AG09319 (cell line): ENCODE results near the gene MST1.
A peak's percentile ranks its signal among the peaks of the same experiment; 100 is the strongest.

Source experiments
- DNase-seq: peaks from one replicate; pipeline ENCODE4 v3.0.0-alpha.2; 2010; ENCODE audit warnings: low read depth; ENCODE audit errors: extremely low read depth
- TF ChIP-seq, protein P1 (sequence below): IDR thresholded peaks from 2 replicates; pipeline ENCODE4 v1.5.1; 2011; ENCODE audit warnings: low read depth, mild to moderate bottlenecking, inconsistent platforms, low read length, moderate library complexity

MST1 gene

DNA sequence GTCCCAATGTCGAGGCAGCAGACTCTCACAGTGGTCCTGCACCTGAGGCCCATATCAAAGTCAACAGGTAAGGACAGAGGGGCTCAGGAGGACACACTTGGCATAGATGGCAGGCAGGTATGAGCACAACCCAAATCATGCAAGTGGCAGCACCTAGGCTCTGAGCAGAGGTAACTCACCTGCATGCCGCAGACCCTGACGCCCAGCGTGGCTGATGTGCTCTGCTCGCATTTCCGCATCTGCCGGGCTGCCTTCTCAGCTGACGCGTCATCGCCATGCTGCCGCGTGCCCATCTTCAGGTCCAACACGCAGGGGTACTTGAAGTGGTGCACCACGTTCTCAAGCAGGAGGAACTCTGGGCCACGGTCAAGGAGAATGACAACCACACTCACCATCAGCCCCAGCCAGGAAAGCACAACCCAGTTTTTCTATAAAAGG, 38.7 kb upstream of the MST1 start:
- TF ChIP-seq, protein P1, sequence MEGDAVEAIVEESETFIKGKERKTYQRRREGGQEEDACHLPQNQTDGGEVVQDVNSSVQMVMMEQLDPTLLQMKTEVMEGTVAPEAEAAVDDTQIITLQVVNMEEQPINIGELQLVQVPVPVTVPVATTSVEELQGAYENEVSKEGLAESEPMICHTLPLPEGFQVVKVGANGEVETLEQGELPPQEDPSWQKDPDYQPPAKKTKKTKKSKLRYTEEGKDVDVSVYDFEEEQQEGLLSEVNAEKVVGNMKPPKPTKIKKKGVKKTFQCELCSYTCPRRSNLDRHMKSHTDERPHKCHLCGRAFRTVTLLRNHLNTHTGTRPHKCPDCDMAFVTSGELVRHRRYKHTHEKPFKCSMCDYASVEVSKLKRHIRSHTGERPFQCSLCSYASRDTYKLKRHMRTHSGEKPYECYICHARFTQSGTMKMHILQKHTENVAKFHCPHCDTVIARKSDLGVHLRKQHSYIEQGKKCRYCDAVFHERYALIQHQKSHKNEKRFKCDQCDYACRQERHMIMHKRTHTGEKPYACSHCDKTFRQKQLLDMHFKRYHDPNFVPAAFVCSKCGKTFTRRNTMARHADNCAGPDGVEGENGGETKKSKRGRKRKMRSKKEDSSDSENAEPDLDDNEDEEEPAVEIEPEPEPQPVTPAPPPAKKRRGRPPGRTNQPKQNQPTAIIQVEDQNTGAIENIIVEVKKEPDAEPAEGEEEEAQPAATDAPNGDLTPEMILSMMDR = no peak
- no peak for DNase-seq

DNA sequence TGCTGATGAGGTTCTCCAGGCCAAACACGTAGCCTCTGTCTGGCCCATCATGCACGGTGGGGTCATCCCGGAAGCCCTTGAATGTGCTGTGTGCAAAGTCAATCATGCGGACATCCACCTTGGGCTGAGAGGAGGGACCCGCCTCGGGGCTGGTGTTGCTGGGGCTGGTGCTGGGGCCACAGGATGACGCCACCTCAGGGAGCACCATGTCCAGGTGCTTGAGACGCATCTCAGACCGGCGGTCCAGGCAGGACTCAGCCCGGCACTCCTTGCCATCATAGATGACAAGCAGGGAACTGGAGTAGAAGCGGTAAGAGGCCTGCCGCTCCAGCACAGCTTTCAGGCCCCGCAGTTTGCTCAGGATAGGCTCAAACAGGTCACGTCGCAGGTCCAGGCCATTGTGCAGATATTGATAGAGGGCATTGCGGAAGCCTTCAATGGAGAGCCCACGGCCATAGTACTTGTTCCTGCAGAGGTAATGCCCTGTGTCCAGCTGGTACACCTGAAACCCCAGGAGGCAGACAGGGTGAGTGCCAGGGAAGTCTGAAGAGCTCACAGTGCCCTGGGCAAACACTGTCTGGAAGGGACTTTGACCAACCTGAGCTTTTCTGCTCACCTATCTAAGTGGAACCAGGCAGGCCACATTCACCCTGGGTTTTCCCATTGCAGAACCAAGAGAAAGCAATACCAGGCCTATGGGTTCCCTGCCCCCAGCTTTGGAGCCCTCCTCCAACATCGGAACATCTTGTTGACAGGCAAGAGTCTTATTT, 38.1 kb upstream of the MST1 start:
- TF ChIP-seq, protein P1 = no peak
- no peak for DNase-seq

DNA sequence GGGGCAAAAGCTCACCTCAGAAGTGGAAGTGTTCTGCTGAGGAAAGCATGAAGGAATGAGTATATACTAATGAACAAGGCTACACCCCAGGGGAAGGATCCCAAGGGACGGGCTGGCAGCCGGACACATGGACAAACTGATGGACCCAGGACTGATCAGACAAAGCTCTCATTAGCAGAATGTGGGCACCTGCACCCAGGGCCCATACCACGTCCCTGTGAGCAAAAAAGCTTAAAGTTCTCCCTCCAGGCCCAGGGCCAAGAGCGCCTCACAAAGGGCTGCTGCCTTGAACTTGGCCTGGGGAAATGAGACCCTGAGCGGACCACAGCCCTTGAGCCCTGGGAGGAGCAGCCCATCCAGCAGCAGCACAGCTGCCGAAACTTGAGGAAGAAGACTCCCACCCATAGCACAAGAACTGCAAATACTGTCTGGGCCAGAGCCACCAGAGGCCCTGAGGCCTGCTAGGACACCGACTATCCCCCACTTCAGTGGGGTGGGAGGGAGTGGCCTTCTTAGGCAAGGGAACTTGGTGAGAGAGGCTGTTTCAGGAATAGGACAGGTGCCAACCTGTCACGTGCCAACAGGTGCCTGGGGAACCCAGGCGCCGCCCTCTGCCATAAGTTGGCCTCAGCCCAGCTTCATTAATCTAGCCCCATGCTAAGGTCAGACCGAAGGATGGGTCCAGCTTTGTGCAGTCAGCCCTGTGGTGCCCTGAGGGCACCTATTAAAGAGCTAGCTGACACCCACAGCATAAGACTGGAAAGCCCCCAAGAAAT, 36.8 kb upstream of the MST1 start:
- DNase-seq = no peak
- TF ChIP-seq, protein P1 = no peak

DNA sequence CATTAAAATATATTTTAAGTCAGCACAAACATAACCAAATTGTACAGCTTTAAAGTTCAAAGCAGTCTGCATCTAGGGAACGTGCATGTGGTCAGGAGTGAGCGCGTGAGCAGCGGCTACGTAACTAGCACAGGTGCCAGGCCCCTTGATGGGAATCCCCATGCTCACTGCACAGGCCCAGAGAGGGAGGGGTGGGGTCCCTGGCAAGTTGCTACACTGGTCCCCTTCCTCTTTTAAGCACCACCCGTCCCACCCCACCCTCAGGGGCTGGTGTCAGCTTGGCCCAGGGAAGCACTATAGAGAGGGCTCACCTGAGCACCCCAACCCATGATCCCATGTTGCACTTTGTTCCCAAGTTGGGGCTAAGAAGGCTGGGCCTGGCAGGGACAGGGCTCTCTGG, 35.3 kb upstream of the MST1 start:
- TF ChIP-seq, protein P1 = no peak
- no peak for DNase-seq

DNA sequence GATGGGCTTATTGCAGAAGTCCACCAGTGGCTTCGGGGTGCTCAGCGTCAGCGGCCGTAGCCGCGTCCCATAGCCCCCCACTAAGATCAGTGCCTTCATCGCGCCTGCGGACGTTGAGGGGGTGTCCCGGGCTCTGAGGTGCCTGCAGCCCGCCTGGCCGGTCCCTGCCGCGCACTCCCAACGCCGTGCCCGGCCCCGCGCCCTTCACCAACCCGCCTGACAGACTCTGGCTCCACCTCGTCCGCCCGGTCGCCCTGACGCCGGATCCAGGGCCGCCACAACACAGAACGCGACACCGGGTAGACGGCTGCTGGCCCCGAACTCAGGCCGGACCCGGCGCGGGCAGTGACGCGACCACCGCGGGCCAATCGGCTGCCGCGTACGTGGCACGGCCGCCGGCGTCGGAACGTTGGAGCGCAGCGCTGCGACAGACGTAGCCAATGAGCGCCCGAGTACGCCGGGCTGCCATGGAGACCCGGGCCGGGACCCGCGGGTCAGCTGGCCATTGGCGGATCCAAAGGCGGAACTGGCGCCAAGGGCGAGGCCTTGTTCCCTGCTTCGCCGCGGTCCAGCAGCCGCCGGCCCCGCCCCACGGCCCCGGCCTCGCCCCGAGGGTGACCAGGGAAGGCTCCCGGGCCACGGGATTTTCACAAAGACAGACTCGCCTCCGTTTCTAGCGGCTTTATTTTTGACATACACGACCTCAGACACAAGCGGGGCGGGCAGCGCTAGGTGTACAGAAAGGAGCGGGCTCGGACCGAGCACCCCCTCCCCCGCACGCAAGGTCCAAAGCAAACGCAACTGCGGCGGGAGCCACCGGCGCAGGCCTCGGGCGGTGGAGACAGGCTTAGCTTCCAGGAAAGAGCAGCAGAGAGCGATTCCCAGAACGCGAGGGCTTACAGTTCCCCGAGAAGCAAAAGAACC, 34.6 kb upstream of the MST1 start, which contains the start of gene GMPPB:
Gene GMPPB, minus strand, starts transcription at position 324 of the 924 bp plus-strand sequence. Its CDS starts 225 bp downstream, at position 99.
- peak; percentile 91 for DNase-seq
- TF ChIP-seq, protein P1 = no peak

DNA sequence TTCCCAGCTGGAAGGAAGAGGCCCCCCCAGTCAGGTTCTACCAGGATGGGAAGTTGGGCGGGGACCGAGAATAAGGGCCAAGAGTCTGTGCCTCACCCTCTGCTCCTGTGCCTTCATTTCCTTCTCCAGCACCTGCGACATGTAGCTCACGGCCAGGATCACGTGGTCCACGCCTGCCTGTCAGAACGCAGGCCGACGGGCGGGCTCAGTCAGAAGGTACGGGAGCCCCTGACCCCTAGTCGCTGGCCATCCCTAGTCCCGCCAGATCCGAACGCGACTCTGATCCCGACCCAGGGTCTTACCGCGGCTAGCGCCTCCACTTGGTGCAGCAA, 34.0 kb upstream of the MST1 start:
- TF ChIP-seq, protein P1 = no peak
- DNase-seq = no peak
